HL-60 (cell line): ENCODE measurements around the gene RBPJL.

Experiments used
- CTCF ChIP-seq: IDR thresholded peaks from one replicate; pipeline ENCODE4 v1.5.1; 2011; ENCODE audit warnings: low read length, control low read depth, inconsistent platforms; ENCODE audit not compliant: insufficient read depth
- POLR2AphosphoS5 ChIP-seq: IDR thresholded peaks from 2 replicates; pipeline ENCODE4 v1.6.1; 2012; ENCODE audit warnings: low read depth
- REST ChIP-seq: IDR thresholded peaks from 2 replicates; pipeline ENCODE4 v1.6.1; 2012; ENCODE audit warnings: low read depth; ENCODE audit not compliant: insufficient replicate concordance
- SPI1 ChIP-seq: IDR thresholded peaks from 2 replicates; pipeline ENCODE4 v1.6.1; 2012; ENCODE audit warnings: low read depth, mild to moderate bottlenecking, borderline replicate concordance

GRCh38 chr20:45363611-45364492, 57.2 kb downstream of the RBPJL start:
- no peak for TF ChIP-seq CTCF
- TF ChIP-seq SPI1 = no peak
- TF ChIP-seq POLR2AphosphoS5 = no peak
- TF ChIP-seq REST = no peak
